ENCODE data around the gene CNTN2. TPM values are rescaled to one million over a fixed set of nuclear protein-coding genes. Genes with fewer than 3 reads are reported as not detected.

CNTN2 gene
- total and polyA plus RNA-seq, 11 donors = 0.04 to 2.4 (median 0.19) TPM; not detected in 3

DNA sequence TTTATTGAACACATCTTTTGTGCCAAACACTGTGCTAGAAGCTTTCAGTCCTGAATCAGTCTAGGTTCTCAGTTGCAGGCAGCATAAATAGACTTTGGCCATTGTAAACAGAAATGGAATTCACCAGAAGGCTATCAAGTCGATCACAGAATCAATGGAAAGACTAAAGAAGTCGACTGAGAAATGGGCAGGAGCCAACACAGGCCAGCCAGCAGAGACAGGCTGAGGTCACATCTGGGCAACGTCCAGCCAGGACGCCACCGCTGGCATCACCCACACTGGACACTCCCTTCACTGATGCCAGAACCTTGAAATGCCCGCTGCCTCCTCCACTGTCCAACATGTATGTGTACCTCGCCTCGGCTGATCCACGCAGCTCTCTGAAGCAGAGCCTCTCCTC, 5.5 kb upstream of the CNTN2 start:
- no peaks in the 10 kb centered on the region for H3K4me1 ChIP-seq
- no peaks in the 10 kb centered on the region for H3K36me3 ChIP-seq
- intact Hi-C loops (cut with DNase I) = no loop called here
- WGBS, 4 donors = 85 to 90% (median 87%) methylated on average over 9 of the region's 9 CpGs
- H3K27me3 ChIP-seq = peaks cover 0 to 20% (median 3%) of the 10 kb centered on the region in 9 donors
- ATAC-seq = no peak
- H3K27ac ChIP-seq = no peak overlapping the region
- H3K4me3 ChIP-seq = no peak overlapping the region
- no peak for DNase-seq
- TF ChIP-seq POLR2A (IDR thresholded peaks at IDR 0.05) = no peak
- TF ChIP-seq, protein P1, sequence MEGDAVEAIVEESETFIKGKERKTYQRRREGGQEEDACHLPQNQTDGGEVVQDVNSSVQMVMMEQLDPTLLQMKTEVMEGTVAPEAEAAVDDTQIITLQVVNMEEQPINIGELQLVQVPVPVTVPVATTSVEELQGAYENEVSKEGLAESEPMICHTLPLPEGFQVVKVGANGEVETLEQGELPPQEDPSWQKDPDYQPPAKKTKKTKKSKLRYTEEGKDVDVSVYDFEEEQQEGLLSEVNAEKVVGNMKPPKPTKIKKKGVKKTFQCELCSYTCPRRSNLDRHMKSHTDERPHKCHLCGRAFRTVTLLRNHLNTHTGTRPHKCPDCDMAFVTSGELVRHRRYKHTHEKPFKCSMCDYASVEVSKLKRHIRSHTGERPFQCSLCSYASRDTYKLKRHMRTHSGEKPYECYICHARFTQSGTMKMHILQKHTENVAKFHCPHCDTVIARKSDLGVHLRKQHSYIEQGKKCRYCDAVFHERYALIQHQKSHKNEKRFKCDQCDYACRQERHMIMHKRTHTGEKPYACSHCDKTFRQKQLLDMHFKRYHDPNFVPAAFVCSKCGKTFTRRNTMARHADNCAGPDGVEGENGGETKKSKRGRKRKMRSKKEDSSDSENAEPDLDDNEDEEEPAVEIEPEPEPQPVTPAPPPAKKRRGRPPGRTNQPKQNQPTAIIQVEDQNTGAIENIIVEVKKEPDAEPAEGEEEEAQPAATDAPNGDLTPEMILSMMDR (IDR thresholded peaks at IDR 0.05) = no peak
- no peaks in the 10 kb centered on the region for H3K9me3 ChIP-seq

GRCh38 chr1:205038132-205038786, 4.8 kb upstream of the CNTN2 start:
- TF ChIP-seq POLR2A (IDR thresholded peaks at IDR 0.05) = no peak
- TF ChIP-seq, protein P1 (IDR thresholded peaks at IDR 0.05) = no peak
- intact Hi-C loops (cut with DNase I) = no loop called here
- DNase-seq (no peak), ATAC-seq (peak in 1 of 4 donors; percentile 26)
- Histone ChIP-seq H3K4me3 (no peak overlapping the region), H3K9me3 (no peaks in the 10 kb centered on the region), H3K36me3 (no peaks in the 10 kb centered on the region), H3K4me1 (peaks cover 0 to 7% (median 0%) of the 10 kb centered on the region in 12 donors), H3K27ac (no peak overlapping the region), H3K27me3 (peaks cover 1 to 23% (median 7%) of the 10 kb centered on the region in 9 donors)
- 76 to 79% (median 77%) methylated on average over 6 of the region's 6 CpGs for WGBS, 4 donors

DNA sequence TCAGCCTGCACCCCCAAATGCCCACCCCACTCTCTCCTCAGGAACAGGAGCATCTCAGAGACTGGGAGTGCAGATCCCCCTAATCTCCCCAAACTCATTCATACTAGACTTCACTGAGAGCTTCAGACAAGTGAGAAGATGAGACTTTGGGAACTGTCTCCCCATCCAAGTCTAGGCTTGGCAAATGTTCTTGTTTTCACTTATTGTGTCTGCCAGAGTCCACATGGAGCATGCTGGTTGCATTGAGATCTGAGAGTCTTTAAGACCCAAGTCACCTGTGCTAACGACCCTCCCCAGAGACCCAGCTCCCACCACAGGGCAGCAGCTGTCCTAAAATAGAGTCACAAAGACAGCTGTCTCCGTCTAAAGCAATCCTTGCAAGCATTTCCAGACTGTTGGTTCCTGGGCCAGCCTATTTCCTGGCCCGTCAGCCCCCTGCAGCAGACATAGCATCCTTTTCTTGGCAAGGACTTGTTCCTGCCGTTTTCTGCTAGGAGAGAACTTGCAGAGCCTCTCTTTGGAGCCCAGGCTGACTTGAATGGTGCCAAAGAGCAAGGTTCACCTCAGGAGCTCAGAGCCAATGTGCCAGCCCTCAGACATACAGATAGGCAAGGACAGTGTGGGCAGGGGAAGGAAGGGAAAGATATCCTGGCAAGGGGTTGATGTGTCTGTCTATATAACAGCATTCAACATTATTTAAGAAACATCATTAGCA, 1.9 kb upstream of the CNTN2 start:
- DNase-seq (no peak), ATAC-seq (no peak)
- Histone ChIP-seq H3K27ac (no peak overlapping the region), H3K4me1 (peaks cover 0 to 10% (median 0%) of the 10 kb centered on the region in 12 donors), H3K4me3 (no peak overlapping the region), H3K36me3 (no peaks in the 10 kb centered on the region), H3K27me3 (peaks cover 5 to 52% (median 33%) of the 10 kb centered on the region in 9 donors), H3K9me3 (no peaks in the 10 kb centered on the region)
- TF ChIP-seq, protein P1 (IDR thresholded peaks at IDR 0.05) = no peak
- no peak for TF ChIP-seq POLR2A (IDR thresholded peaks at IDR 0.05)
- 23 to 39% (median 36%) methylated on average over 4 of the region's 4 CpGs for WGBS, 4 donors
- intact Hi-C loops (cut with DNase I) = no loop called here
